GM19035 (cell line): Measurements from ENCODE around the gene FGFR3.
"Not testable (repeated sequence)": the region's sequence is repeated elsewhere in the genome, so short reads cannot be mapped to it uniquely, and the experiment has no call there.

Source experiments
- ATAC-seq: cut with Tn5 transposase; IDR thresholded peaks from one replicate; pipeline ENCODE4 v1.9.1; 2021; ENCODE audit not compliant: unreplicated experiment

The FGFR3 gene

GRCh38 chr4:1815096-1815996 lies 22.3 kb downstream of the FGFR3 start:
- ATAC-seq: no peak

DNA sequence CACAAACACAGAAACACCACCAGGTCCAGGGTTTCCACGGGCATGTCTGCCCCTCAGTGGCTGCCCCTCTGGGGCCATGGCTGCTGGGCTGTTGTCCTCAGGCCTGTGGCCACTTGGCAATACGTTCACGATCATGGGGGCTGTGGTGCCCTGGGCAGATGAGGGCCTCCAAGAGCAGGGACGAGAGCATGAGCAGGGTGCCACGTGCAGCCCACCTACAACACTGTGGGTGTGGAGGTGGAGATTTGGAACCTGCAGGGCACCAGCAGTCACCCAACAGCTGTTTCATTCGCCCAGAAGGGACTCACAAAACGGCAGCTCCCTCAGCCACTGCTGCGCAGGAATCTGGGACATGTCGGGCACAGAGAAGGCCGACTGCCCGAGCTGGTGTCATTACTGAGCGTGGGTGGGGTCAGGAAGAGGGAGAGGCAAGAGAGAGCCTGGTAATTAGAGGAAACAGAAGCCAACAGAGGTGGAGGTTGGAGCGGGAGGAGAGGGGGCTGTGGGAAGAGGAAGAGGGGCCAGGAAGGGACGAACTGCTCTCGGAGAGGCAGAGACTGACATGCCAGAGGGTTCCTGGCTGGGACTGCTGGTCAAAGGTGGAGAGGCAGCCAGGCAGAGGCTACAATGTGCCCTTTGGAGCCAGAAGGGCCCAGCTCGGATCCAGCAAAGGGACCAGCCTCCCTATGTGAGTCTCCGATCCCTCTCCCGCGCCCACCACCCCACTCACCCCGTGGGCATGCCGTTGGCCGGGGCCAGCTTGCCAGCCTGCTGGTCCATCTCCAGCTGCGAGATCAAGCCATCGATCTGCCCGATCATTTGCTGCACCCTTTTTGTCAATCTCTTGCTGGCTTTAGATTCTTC lies 23.1 kb downstream of the FGFR3 start:
- ATAC-seq: no peak

GRCh38 chr4:1819284-1819683 lies 26.2 kb downstream of the FGFR3 start:
- ATAC-seq: no peak

GRCh38 chr4:1819816-1820215 lies 26.7 kb downstream of the FGFR3 start:
- no peak for ATAC-seq

DNA sequence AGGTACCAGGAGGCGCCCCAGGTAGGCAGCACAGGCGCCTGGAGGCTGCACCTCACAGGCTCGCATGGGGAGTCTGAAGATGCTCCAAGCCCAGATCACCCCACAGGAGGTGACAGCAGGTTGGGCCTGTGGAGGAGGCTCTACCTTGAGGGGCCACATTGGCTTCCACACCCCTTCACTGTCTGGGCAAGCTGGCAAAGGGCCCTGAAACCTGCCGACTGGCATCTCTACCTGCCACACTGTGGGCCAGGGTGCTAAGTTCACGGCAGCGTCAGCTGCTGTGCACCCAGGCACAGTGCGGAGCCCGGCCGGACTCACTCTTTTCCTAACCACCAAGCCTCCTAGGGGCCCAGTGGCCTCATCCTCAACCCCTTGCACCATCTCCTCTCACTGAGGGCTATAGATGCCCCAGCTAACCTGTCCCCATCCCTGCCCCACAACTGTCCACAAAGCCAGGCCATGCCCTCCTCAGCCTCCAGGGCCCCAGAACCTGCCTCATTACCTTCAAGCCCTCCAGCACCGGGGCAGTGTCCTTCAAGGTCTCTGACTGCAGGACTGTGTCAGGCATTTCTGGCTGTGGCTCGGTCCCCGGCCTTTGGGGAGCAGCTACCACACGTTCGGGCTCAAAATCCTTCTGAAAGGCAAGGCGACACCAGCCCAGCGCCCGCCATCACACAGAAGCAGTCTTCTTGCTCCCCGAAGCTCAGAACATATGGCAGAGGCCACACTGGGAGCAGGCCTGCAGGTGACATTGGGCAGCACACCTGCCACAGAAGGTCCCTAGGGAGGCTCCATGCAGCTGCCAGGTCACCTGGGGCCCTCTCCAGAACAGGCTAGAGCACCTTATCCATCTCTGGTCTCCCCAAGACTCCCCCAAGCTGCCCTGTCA lies 28.8 kb downstream of the FGFR3 start:
- no peak for ATAC-seq

DNA sequence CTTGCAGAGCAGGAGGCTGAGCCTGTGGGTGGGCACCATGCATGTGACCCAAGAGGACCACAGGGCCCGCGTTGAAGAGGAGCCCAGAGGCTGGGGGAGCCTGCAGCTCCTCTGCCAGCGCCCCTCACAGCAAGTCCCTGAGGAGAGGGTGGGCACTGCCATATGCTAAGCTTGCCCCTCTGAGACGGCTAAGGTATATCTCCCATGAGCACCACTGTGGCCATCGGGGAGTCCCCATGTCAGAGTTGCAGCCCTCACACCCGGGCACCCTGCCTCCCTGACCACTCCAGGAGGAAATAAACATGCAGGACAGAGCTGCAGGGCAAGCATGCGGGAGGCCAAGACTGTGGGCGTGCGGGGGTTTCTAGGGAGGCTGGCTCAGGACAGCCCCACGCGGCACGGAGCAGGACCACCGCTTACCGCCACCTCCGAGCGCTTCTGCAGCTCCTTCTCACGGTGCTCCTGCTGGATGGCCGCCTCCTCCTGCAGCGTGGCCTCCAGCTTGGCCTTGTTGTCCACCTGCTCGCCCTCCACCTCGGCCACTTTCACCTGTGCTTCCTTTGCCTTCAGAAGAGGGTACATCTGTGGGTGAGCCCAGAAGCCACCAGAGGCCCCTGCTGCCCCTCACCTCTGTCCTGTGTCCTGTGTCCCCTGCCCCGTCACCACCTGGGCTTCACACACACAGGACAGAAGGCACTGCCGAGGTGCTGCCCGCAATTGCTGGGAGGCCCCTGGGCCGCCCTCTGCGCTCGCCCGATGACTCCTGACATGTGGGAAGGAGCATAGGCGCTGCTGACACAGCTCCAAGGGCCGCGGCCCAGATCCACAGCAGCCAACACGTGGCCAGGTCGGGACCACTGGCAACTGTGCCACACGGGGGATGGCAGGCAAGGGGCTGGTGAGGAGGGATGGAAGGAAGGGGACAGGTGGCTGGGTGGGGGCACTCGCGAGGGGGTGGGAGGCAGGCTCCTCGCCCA lies 29.8 kb downstream of the FGFR3 start:
- ATAC-seq: no peak

DNA sequence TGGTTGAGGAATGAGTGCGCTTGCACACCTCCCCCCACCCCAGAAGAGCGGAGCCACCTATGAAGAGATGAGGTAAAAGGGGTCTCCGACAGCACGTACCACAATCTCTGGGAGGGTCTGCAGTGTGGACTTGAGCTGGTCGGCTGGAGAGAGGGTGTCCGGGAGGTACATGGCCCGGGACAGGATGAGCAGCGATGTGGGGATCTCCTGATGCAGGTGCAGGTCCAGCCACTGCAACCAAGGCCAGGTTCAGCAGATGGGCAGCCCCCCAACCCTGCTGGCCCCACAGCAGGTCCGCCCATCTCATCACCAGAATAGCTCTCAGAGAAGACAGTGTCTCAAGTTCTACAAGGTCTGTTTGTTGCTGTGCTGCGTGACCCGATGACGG lies 30.4 kb downstream of the FGFR3 start:
- ATAC-seq: no peak

DNA sequence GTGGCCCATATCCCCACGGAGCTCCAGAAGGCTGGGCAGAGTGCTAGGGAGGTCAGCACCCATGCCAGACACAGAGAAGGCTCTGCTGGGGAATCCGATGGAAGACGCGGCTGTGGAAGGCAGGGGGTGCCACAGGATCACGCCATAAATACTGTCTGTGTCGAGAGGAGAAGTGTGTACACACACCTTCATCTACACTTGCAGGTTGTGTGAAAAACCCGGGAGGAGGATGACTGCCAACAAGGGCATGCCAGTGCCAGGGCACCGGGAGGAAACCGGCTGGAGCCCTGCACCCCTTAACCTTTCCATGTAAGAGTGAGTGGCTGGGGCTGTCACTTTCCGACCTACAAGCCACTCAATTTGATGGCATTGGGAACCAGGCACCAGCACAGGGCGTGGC lies 31.7 kb downstream of the FGFR3 start:
- ATAC-seq: no peak

- no peak for ATAC-seq
Observed at GRCh38 chr4:1825326-1825725, 32.2 kb downstream of the FGFR3 start.

- ATAC-seq: no peak
Observed at GRCh38 chr4:1826531-1827350, 33.6 kb downstream of the FGFR3 start.

GRCh38 chr4:1830234-1830633 lies 37.1 kb downstream of the FGFR3 start:
- no peak for ATAC-seq

- ATAC-seq: no peak
Observed at GRCh38 chr4:1830642-1831228, 37.6 kb downstream of the FGFR3 start.

DNA sequence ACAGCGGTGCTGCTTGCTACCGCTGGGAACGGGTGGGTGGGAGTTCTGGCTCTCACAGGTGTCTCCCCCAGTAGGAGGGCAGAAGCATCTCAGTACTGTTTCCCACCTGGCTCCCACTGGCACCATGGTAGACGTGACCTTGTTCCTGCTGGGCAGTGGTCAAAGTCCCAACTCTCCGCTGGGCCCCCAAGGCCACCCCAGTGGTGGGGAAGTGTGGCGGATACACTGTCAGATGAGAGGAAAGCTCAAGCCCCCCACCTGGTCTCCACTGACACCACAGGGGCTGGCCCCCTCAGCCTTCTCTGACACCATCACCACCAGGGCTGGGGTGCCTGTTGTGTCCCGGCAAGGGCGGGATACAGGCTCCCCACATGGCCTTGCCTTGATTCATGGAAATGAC lies 38.2 kb downstream of the FGFR3 start:
- ATAC-seq: no peak

- ATAC-seq: no peak
Observed at GRCh38 chr4:1832690-1833089, 39.6 kb downstream of the FGFR3 start.

DNA sequence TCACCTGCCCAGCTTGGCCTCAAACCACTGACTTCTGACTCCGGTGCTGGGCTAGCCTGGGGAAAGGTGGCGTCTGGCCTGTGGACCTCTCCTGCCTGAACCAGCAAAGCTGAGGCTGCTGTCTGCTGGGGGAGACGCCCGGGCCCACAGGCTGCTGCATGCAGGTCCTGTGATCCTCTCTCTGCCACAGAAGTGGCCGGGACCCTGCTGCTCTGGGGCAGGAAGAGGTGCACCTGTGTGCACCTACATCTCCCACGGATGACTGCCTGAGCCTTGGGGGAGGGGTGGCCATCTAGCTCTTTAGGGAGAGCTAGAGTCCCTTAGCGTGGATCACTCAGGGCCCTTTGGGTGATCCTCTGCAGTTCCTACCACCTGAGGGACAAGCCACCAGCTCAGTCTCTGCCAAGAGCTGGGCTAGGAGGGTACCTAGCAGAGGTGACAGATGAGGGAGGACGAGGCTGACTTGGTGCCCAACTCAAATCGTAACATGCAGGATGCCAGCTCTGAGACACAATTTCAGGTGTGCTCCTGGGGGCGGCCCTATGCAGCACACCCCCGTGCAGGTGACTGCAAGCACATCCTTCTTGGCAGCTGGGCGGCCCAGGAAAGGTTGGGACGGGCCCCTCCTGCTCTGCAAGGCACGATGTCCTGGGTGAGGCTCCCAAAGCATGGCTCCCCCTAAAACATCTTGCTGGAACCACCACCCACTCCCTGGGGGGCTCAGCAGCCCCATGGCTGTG lies 40.4 kb downstream of the FGFR3 start:
- peak; percentile 10 for ATAC-seq

DNA sequence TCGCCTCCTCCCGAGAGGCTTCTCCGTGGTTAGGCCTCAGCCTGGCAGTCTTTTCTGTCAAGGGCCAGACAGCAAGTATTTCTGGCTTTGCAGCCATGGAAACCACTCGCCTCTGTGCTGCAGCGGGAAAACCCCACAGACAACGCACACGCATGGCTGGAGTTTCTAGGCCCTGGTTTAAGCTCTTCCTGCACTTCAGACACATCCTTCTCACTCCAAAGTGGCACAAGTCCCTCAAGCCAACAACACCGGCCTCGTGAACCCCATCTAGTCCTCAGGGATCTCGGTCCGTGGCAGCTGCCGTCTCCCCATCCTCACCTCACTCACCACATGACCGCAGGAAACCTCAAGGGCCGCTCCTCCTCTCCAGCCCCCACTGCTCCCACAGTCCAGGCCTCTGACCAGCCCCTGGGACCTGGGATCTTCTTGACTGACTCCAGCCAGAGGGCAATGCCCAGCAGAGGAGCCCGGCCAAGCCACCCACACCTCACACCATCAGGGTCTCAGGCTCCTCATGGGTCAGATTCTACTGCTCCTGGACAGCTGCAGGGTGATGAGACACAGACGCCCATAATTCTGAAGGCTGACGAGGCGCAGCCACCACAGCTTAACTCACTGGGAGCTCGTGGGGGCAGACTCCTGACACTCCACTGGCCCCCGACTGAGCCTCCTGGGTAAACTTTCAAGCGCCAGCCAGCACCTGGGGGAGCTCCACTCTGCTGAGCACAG lies 41.1 kb downstream of the FGFR3 start:
- peak; percentile 58 for ATAC-seq

DNA sequence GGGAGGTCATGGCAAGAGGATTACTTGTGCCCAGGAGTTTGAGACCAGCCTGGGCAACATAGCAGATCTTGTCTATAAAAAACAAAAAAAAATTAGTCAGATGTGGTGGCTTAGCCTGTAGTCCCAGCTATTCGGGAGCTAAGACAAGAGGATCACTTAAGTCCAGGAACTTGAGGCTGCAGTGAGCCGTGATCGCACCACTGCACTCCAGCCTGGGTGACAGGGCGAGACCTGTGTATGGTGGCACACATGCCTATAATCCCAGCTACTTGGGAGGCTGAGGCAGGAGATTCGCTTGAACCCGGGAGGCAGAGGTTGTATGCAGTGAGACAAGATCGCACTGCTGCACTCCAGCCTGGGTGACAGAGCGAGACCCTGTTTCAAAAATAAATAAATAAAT lies 42.7 kb downstream of the FGFR3 start:
- not testable (repeated sequence) for ATAC-seq
